ENCODE data around the gene UTS2R.
"Not testable (repeated sequence)": the region's sequence is repeated elsewhere in the genome, so short reads cannot be mapped to it uniquely, and the experiment has no call there.

The UTS2R gene

DNA sequence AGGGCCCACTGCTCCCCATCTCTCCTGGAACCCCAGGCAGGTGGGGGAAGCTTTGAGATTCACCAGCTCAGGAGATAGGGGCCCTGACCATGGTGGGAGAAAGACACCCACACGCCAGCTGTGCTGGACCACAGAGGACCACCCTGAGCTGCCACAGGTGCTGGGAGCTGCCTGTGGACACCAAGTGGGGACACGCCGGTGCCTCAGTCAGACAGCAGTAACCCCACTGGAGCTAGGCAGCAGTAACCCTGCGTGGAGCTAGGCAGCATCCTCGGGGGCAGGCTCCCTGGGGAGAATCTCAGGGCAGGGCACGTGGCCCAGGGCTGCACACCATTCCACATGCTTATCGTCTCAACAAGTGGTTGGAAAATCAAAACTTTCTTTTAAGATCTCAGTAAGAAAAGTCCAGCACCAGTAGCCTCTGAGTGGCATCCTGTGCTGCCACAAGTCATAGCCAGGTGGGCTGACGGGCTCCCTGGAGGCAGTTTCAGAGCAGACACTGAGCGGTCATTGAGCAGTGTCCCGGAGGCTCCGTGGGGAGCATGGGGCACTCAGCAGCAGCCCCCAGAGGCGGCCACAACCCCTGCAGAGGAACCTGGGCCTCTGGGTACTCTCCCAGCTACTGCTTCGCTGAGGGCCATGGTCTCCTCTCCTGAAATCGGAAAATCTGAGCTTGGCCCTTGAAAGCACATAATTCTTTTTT lies 38.6 kb downstream of the UTS2R start:
- H3K9me3 ChIP-seq (ENCODE audit: control insufficient read depth, insufficient read depth, low read depth, low read length): no peaks in the 10 kb centered on the region
- ChIA-PET POLR2A (no interaction called here), CTCF (interaction anchor here (1.1 kb wide), 2 partner anchors 72 to 180 kb away, joined by 3 to 4 read pairs; no protein-coding TSS in a partner anchor)
- TF ChIP-seq ZNF670 (tag by site-specific recombination; IDR thresholded peaks at IDR 0.05; ENCODE audit: low read depth) (no peak), SCRT1 (tag by site-specific recombination; IDR thresholded peaks at IDR 0.05; ENCODE audit: borderline replicate concordance) (peak; percentile 70), ZIC2 (tag by site-specific recombination; IDR thresholded peaks at IDR 0.05) (peak; percentile 86), SCRT2 (tag by site-specific recombination; IDR thresholded peaks at IDR 0.05) (peak; percentile 88)
- no peak overlapping the region for H3K4me3 ChIP-seq (ENCODE audit: low read depth, low read length)
- H3K27ac ChIP-seq (ENCODE audit: extremely low read depth, low read depth, low read length): no peak overlapping the region
- H3K36me3 ChIP-seq (ENCODE audit: control insufficient read depth in 2 of 2, insufficient read depth in 1 of 2, low read length in 2 of 2): peaks cover 8 to 15% of the 10 kb centered on the region in 2 experiments; a peak in 2 of 3 replicates
- 0 out of 2 replicates have a peak, but pooled peaks cover 6% of the 10 kb centered on the region for H3K4me1 ChIP-seq (ENCODE audit: control insufficient read depth, insufficient read depth, low read length)

DNA sequence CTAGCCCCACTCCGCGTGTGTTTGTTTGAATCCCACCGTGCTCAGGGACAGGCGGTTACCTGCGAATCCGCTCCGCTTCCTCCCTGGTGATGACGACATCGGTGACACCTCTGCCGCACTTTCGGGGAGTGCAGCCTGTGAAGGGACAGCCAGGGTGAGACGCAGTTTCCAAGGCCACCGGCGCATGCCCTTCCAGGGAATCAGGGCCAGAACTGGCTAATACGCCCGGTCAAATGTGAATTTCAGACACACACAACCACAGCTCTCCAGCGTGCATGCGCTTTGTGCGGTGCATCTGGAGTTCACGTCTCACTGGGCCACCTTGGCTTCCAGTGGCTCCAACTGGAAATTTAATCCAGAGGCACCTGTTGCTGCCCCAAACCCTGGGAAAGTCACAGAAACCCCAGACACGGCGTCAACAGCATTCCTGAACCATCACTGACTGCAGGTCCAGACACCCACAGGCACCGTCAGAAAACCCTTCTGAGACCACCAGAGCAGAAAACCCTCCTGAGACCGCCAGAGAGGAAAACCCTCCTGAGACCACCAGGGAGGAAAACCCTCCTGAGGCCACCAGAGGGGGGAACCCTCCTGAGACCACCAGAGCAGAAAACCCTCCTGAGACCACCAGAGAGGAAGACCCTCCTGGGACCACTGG lies 40.0 kb downstream of the UTS2R start:
- ChIA-PET POLR2A (no interaction called here), CTCF (interaction anchor here (0.6 kb wide), 1 partner anchor 84 kb away, joined by 3 read pairs; no protein-coding TSS in a partner anchor)
- no peak overlapping the region for H3K27ac ChIP-seq (ENCODE audit: extremely low read depth, low read depth, low read length)
- H3K36me3 ChIP-seq (ENCODE audit: control insufficient read depth in 2 of 2, insufficient read depth in 1 of 2, low read length in 2 of 2): peaks cover 8 to 10% of the 10 kb centered on the region in 2 experiments; a peak in 2 of 3 replicates
- 0 out of 2 replicates have a peak, but pooled peaks cover 6% of the 10 kb centered on the region for H3K4me1 ChIP-seq (ENCODE audit: control insufficient read depth, insufficient read depth, low read length)
- TF ChIP-seq PRDM1 (tag by site-specific recombination; IDR thresholded peaks at IDR 0.05) (no peak), ZBTB17 (tag by site-specific recombination; IDR thresholded peaks at IDR 0.05) (no peak), SCRT2 (tag by site-specific recombination; IDR thresholded peaks at IDR 0.05) (peak; percentile 94), ZNF341 (tag by site-specific recombination; IDR thresholded peaks at IDR 0.05; ENCODE audit: low read depth) (peak; percentile 45), SP7 (tag by site-specific recombination; IDR thresholded peaks at IDR 0.05) (no peak), OVOL3 (tag by site-specific recombination; IDR thresholded peaks at IDR 0.05) (no peak), SCRT1 (tag by site-specific recombination; IDR thresholded peaks at IDR 0.05; ENCODE audit: borderline replicate concordance) (peak; percentile 92), ZNF837 (tag by site-specific recombination; IDR thresholded peaks at IDR 0.05) (no peak), ZNF747 (tag by site-specific recombination; IDR thresholded peaks at IDR 0.05) (no peak)
- H3K9me3 ChIP-seq (ENCODE audit: control insufficient read depth, insufficient read depth, low read depth, low read length): no peaks in the 10 kb centered on the region
- no peak overlapping the region for H3K4me3 ChIP-seq (ENCODE audit: low read depth, low read length)

DNA sequence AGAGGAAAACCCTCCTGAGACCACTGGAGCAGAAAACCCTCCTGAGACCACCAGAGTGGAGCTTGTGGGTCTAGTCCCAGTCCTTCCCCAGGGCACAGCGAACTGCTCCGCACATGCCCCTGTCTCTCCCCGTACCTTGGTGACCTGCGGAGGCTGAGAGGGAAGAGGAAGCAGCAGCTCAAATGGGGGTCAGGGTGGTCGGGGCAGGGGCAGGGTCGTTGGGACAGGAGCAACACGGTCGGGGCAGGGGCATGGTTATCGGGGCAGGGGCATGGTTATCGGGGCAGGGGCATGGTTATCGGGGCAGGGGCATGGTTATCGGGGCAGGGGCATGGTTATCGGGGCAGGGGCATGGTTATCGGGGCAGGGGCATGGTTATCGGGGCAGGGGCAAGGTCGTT lies 40.5 kb downstream of the UTS2R start:
- H3K9me3 ChIP-seq (ENCODE audit: control insufficient read depth, insufficient read depth, low read depth, low read length); H3K4me1 ChIP-seq (ENCODE audit: control insufficient read depth, insufficient read depth, low read length); H3K4me3 ChIP-seq (ENCODE audit: low read depth, low read length); H3K27ac ChIP-seq (ENCODE audit: extremely low read depth, low read depth, low read length); POLR2A ChIA-PET: not testable (repeated sequence)
- peaks cover 8 to 10% of the 10 kb centered on the region in 2 experiments; a peak in 2 of 3 replicates for H3K36me3 ChIP-seq (ENCODE audit: control insufficient read depth in 2 of 2, insufficient read depth in 1 of 2, low read length in 2 of 2)
- CTCF ChIA-PET: interaction anchor here (2.2 kb wide), 1 partner anchor 59 kb away, joined by 6 read pairs; no protein-coding TSS in a partner anchor

DNA sequence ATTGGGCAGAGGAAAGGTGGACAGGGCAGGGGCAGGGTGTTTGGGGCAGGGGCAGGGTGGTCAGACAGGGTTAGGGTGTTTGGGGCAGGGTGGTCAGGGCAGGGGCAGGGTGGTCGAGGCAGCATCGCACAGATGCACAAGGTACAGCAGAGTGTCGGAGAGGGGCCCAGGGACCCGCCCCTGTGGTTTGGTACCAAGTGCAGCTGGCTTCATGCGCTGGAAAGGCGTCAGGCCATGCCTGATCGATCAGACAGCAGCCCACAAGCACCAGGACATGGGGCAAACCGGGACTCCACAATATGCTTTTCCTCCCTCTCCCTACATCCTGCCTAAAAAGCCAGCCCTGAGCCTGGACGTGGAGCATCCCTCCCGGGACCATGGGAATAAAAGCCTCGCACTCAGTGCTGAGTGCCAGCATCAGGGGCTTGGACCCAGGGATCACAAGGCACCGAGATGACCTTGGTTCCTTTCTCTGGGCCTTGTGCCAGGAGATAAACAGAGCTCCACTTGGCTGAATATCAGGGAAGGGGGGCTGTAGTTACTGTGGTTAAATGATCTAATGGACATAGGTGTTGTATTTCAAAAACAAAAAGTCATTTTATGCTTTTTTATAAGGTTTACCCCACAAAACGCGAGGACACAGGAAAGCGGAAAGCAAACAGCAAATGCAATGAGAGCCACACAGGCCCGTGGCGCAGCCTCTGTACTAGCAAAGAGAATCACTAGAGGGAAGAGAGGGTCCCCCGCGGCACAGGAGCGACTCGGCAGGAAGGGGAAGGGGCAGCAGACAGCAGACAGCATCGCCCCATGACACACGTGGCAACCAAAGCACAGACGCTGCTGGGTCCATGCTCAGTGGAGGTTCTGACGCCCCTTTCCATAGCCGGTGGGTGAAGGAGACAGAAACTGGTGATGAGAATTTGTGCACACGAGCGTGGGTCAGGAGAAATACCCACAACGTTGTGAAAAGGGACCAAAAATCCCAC lies 41.3 kb downstream of the UTS2R start:
- peaks cover 9% of the 10 kb centered on the region for H3K4me1 ChIP-seq (ENCODE audit: control insufficient read depth, insufficient read depth, low read length)
- ChIA-PET CTCF (interaction anchor here (1.1 to 2.2 kb wide), 3 partner anchors 60 to 69 kb away, joined by 3 to 6 read pairs (median 3); no protein-coding TSS in a partner anchor), POLR2A (interaction anchor here (0.7 to 0.8 kb wide), 2 partner anchors 120 to 1986 kb away, joined by 3 read pairs; no protein-coding TSS in a partner anchor)
- TF ChIP-seq ZBTB48 (tag by site-specific recombination; IDR thresholded peaks at IDR 0.05) (peak; percentile 69; the same call in 1 of the 2 replicates), ZIC2 (tag by site-specific recombination; IDR thresholded peaks at IDR 0.05) (no peak), ZNF366 (tag by site-specific recombination; conservative IDR thresholded peaks at IDR 0.05) (peak; percentile 43; the same call in 1 of the 2 replicates)
- TF ChIP-seq, protein P1, sequence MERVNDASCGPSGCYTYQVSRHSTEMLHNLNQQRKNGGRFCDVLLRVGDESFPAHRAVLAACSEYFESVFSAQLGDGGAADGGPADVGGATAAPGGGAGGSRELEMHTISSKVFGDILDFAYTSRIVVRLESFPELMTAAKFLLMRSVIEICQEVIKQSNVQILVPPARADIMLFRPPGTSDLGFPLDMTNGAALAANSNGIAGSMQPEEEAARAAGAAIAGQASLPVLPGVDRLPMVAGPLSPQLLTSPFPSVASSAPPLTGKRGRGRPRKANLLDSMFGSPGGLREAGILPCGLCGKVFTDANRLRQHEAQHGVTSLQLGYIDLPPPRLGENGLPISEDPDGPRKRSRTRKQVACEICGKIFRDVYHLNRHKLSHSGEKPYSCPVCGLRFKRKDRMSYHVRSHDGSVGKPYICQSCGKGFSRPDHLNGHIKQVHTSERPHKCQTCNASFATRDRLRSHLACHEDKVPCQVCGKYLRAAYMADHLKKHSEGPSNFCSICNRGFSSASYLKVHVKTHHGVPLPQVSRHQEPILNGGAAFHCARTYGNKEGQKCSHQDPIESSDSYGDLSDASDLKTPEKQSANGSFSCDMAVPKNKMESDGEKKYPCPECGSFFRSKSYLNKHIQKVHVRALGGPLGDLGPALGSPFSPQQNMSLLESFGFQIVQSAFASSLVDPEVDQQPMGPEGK (tag by site-specific recombination; IDR thresholded peaks at IDR 0.05): peak; percentile 69
- H3K27ac ChIP-seq (ENCODE audit: extremely low read depth, low read depth, low read length): no peak overlapping the region
- no peak overlapping the region for H3K4me3 ChIP-seq (ENCODE audit: low read depth, low read length)
- peaks cover 8 to 10% of the 10 kb centered on the region in 2 experiments; a peak in 2 of 3 replicates for H3K36me3 ChIP-seq (ENCODE audit: control insufficient read depth in 2 of 2, insufficient read depth in 1 of 2, low read length in 2 of 2)
- no peaks in the 10 kb centered on the region for H3K9me3 ChIP-seq (ENCODE audit: control insufficient read depth, insufficient read depth, low read depth, low read length)
